Adipose tissue (tissue), 3 donors: ENCODE results near the gene JAK3. TPM values are rescaled to one million over a fixed set of nuclear protein-coding genes. Genes with fewer than 3 reads are reported as not detected.
"Not testable (repeated sequence)": the region's sequence is repeated elsewhere in the genome, so short reads cannot be mapped to it uniquely, and the experiment has no call there.

Experiments
- H3K27ac ChIP-seq: one replicate; pipeline ENCODE4 v1.5.1; 2013; ENCODE audit warnings: low read depth, low read length
- WGBS, 3 donors: extraction: QIAGEN DNeasy Blood & Tissue Kit; methylation state at CpG; one replicate each; pipeline ENCODE4 v1.1.7; 2013; 5-methylcytosine and 5-hydroxymethylcytosine counted together
- polyA plus RNA-seq, 3 donors: library from polyadenylated mRNA; stranded (reverse); fragments of 200-250 nt; gene quantifications; one replicate each; pipeline ENCODE4 v1.2.3, GENCODE V29; 2013
- donor health status: healthy with polysubstance abuse.
- donor health status: Bipolar disorder and iron deficiency.
- donor health status: healthy.

JAK3 gene
- polyA plus RNA-seq, 3 donors: 1.9 to 11.1 (median 9.7) TPM

DNA sequence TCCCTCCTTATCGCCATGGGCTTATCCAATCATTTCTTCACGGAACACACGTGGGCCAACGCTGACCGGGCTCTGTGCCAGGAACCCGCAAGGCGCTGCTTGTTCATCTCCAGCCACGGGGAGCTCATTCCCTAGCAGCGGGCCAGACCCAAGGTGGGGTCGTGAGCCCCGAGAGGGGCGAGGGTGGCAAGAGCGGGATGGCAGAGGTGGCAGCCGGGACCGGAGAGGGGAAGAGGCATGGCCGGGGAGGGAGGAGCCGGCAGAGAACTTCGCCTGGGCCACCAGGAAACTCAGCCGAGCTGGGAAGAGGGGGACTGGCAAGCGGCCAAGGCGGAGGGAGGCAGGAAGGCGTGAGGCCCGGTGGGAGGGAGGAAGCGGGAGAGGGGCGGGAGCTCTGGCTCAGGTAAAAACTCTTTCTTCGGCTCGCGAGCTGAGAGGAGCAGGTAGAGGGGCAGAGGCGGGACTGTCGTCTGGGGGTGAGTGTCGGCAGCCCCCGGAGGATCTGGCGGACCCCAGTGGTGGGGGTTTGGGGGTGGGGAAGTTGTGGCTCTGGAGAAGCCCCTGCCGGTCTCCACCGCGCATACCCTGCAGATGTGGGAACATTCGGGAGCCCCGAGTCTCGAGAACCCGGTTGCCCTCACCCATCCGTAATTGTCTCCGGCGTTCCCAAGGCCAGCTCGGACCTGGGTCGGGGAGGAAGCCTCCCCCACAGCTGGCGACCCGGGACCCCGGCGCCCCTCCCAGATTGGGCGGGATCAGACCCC is 52.9 kb downstream of the JAK3 start, which contains the start of gene B3GNT3:
Gene B3GNT3 (plus strand): TSS at position 408 of the 764 bp plus-strand sequence. CDS start 12,670 bp downstream, outside the sequence.
- H3K27ac ChIP-seq: no peak within 1 kb of the TSS

DNA sequence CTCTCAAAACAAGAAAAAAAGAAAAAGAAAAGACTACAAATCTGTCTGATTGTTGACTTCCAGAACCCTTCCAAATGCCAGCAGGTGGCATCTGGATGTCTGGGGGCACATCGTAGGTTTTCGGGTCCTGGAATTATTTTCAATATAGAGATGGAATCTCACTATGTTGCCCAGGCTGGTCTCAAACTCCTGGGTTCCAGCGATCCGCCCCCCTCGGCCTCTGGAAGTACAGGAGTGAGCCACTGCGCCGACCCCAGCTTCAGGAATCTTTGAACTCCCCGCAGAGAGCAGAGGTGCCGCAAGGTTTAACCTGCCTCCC is 53.4 kb downstream of the JAK3 start:
- no peak overlapping the region for H3K27ac ChIP-seq
- 41 to 56% (median 45%) methylated on average over 9 of the region's 9 CpGs for WGBS, 3 donors

More for the DNA sequence above, 52.9 kb downstream of the JAK3 start, which contains the start of gene B3GNT3:
- 2 to 7% (median 5%) methylated on average over 47 to 50 of the region's 50 CpGs for WGBS, 3 donors

DNA sequence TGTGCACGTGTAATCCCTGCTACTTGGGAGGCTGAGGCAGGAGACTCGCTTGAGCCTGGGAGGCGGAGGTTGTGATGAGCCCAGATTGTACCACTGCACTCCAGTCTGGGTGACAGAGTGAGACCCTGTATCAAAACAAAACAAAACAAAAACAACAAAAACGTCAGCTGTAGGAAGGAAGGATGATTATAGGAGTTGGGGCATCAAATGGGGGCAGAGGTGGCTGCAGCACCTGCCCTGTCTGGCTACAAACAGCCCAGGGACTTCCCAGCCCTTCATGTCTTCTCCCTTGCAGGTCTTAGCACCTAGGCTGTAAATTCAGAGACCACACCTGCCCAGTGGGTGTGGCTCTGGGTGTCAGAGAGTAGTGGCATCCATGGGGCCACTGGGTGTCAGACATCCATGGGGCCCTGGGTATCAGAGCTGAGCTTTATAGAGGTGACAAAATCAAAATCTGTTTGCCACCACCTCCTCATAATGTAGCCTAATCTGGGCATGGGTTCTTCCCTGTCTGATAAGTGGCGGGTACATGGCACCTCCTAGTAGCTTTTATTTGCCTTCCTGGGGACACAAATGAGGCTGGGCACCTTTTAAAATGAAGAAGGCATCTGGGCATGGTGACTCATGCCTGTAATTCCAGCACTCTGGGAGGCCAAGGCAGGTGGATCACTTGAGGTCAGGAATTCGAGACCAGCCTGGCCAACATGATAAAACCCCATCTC is 57.6 kb downstream of the JAK3 start:
- WGBS, 3 donors: 60 to 82% (median 78%) methylated on average over 6 of the region's 6 CpGs
- no peak overlapping the region for H3K27ac ChIP-seq

DNA sequence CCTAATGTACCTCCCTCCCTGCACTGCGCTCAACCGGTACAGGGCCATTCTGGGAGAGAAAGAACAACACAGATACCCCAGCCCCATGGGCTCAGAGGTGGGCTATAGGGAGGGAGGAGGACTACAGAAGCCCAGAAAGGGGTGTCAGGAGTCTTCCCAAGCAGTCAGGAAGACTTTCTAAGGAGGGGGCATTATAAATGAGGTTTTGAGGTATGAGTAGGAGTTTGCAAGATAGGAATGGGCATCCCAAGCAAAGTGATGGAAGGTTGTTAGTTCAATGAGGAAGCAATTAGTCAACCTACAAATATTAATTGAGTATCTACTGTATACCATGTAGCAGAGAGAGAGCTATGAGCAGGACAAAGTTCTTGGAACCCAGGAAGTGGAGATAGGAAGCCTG is 59.1 kb downstream of the JAK3 start:
- 86 to 91% (median 86%) methylated on average over 2 of the region's 2 CpGs for WGBS, 3 donors
- no peak overlapping the region for H3K27ac ChIP-seq

GRCh38 chr19:17787274-17787913 is 60.4 kb downstream of the JAK3 start:
- no peak overlapping the region for H3K27ac ChIP-seq
- WGBS, 3 donors: 87 to 97% (median 94%) methylated on average over 14 of the region's 14 CpGs

GRCh38 chr19:17784201-17785008 is 63.4 kb downstream of the JAK3 start:
- 41 to 53% (median 52%) methylated on average over 32 of the region's 32 CpGs for WGBS, 3 donors

DNA sequence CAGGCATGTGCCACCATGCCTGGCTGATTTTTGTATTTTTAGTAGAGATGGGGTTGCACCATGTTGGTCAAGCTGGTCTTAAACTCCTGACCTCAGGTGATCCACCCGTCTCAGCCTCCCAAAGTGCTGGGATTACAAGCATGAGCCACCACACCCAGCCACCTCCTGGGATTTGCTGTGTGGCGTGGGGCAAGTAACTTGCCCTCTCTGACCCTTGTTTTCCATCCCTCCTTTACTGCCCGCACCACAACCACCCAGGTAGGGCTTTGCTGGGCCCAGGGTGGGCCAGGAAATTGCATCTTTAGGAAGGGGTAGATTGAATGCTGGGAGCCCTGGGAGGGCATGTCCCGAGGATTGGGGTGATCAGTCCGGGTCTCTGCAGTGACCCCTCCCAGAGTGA is 64.1 kb downstream of the JAK3 start:
- WGBS, 3 donors: 62 to 75% (median 63%) methylated on average over 5 of the region's 5 CpGs
- not testable (repeated sequence) for H3K27ac ChIP-seq

More at GRCh38 chr19:17784201-17785008, 63.4 kb downstream of the JAK3 start:
- H3K27ac ChIP-seq: no peak overlapping the region

DNA sequence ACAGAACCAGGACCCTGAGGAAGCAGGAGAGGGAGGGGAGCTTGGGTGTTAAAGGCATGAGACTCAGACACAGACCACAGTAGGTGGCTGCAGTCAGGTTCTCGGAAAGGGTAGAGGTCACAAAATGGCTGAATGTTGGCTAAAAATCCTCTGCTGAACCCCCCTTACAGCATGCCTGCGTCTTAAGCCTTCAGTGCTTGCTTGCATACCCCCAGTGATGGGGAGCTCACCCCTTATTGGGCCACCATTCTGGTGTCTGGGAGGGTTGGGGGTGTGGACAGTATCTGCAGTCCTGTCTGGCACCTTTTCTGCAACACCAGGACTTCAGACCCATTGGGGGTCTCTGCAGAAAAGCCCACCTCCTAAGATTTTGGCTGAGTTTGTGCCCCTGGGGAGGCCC is 67.0 kb downstream of the JAK3 start:
- 86 to 94% (median 91%) methylated on average over 2 of the region's 2 CpGs for WGBS, 3 donors

DNA sequence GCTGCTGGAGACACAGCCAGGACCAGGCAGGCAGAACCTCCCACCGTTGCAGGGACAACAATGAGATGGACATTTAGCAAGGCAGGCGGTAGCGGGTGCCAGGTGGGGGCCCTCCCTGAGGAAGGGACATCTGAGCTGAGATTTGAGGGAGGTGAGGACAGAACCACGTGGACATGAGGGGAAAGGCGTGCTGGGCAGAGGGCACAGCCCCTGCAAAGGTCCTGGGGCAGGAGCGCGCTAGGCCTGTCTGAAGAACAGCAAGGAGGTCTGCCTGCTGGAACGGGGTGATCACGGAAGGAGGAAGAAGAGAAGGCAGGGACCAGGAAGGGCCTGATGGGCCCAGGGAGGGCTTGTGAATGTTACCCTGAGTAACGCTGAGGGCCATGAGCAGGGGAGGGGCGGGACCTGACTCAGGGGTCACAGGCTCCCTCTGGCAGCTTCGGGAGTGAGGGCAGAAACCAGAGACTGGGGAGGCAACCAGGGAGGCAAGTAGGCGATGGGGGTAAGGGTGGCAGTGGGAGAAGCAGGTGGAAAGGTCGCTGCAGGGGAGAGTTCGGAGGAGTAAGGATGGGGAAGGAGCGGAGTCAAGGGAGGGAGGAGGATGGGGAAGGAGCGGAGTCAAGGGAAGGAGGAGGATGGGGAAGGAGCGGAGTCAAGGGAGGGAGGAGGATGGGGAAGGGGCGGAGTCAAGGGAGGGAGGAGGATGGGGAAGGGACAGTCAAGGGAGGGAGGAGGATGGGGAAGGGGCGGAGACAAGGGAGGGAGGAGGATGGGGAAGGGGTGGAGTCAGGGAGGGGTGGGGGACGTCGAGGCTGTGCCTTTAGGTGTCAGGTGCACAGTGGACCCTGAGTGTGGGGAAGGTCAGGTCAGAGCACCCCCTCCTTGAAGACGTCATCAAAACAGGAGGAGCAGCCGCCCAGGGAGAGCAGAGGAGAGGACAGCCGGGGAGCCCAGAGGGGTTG is 68.5 kb downstream of the JAK3 start:
- WGBS, 3 donors: 15 to 24% (median 21%) methylated on average over 21 to 25 of the region's 25 CpGs
- no peak overlapping the region for H3K27ac ChIP-seq

More for the DNA sequence above, 67.0 kb downstream of the JAK3 start:
- no peak overlapping the region for H3K27ac ChIP-seq

DNA sequence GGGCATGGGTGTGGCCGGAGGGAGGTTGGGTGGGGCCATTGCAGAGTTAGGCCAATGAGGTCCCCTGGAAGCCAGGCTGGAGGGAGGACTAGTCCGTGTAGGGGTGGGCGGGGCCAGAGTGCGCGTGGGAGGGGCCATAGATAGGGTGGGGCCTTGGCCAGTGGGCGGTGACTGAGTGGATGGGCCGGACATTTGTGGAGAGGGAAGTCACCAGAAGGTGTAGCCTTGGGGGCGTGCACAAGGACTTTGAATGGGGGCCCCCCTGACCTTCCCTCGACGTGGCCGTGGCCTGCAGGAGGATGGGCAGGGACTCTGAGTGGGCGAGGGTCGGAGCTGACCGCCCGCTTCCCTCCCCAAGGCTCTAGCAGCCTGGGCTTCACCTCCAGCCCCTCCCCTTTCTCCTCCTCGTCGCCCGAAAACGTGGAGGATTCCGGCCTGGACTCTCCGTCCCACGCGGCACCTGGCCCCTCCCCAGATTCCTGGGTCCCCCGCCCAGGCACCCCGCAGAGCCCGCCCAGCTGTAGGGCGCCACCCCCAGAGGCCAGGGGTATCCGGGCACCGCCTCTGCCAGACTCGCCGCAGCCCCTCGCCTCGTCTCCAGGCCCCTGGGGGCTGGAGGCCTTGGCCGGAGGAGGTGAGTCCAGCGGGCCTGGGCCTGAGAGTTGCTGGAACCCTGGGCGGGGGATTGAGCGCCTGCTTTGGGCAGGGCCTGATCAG is 69.4 kb downstream of the JAK3 start:
- 7 to 23% (median 11%) methylated on average over 27 to 37 of the region's 37 CpGs for WGBS, 3 donors
- no peak overlapping the region for H3K27ac ChIP-seq

DNA sequence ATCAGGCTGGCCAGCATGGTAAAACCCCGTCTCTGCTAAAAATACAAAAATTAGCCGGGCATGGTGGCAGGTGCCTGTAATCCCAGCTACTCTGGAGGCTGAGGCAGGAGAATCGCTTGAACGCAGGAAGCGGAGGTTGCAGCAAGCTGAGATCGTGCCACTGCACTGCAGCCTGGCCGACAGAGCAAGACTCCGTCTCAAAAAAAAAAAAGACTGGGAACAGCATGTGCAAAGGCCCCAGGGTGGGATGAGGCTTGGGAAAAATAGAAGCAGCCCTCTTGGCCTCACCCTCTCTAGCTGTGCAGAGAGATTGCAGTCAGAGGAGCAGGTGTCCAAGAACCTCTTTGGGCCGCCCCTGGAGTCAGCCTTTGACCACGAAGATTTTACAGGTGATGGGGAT is 69.9 kb downstream of the JAK3 start:
- not testable (repeated sequence) for H3K27ac ChIP-seq
- 74 to 79% (median 75%) methylated on average over 8 to 10 of the region's 10 CpGs for WGBS, 3 donors

DNA sequence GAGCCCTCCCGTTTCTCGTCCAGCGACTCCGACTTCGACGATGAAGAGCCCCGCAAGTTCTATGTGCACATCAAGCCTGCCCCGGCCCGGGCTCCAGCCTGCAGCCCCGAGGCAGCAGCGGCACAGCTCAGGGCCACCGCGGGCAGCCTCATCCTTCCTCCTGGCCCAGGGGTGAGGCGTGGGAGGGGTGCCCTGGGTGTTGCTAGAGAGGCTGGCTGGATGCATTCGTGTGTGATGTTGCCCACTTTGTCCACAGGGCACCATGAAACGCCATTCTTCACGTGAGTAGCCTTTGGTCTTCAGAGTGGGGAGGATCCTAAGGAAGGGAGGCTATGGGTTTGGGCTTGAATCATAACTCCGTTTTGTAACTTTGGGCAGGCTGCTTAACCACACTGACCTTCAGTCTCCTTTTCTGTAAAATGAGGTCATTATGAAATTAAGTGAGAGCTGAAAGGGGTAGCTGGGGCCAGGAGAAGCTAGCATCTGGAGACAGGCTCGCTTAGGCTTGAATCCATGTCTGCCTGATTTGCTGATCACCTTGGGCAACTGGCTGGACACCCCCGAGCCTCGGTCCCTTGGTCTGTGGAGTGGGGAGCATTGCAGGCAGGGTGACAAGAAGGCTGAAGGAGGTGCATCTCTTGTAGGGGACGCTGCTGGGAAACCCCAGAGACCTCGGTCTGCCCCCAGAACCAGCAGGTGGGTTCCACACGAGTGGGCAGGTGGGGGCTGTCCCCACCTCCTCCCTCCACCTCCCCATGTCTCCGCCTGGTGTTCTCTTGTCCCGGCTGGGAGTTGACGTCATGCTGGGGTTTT is 71.6 kb downstream of the JAK3 start:
- WGBS, 3 donors: 65 to 69% (median 68%) methylated on average over 26 to 27 of the region's 27 CpGs
- H3K27ac ChIP-seq: no peak overlapping the region

DNA sequence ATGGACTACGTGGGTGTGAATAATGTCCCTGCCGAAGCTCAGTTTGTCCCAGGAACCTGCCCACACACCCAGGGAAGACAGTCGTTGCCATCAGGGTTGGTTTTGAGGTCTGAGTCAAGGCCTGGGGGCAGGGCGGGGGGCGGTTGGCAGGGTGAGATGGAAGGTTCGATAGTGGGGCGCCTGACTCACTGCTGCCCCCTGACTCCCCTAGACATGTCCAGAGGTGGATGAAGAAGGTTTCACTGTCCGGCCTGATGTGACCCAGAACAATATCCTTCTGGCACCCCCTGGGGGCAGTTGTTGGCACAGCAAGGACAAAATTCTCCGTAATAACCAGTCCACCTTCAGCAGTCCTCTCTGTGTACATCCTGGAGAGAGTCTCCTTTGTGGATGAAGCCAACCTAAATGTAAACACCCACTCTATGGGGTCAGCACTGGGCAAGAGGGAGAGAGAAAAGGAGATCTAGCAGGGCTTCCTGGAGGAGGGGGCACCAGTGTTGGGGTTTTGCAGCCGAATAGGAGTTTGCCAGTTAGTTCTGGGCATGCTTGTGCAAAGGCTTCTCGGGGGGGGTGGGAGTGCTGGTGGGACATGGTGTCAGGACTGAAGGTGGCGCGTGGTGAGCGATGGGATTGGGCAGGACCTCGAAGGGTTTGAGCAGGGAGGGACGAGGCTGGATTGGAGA is 72.4 kb downstream of the JAK3 start:
- WGBS, 3 donors: 51 to 71% (median 69%) methylated on average over 16 of the region's 16 CpGs
- no peak overlapping the region for H3K27ac ChIP-seq
